ENCODE results near the gene KPNA3.

DNA sequence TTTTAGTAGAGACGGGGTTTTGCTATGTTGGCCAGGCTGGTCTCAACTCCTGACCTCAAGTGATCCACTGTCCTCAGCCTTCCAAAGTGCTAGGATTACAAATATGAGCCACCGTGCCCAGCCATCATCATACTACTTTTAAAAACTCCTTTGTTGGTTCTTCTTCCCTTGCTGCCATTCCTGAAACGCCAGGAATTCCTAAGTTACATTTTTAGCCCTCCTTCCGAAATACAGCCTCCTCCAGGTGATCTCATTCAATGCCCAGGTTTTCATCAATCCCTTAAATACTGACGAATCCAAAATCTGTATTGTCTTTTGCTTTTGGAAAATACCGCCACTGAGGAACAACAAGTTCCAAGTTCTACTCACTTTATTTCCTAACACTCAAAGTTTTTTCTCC lies 75.9 kb downstream of the KPNA3 start:
- TF ChIP-seq, protein P1, sequence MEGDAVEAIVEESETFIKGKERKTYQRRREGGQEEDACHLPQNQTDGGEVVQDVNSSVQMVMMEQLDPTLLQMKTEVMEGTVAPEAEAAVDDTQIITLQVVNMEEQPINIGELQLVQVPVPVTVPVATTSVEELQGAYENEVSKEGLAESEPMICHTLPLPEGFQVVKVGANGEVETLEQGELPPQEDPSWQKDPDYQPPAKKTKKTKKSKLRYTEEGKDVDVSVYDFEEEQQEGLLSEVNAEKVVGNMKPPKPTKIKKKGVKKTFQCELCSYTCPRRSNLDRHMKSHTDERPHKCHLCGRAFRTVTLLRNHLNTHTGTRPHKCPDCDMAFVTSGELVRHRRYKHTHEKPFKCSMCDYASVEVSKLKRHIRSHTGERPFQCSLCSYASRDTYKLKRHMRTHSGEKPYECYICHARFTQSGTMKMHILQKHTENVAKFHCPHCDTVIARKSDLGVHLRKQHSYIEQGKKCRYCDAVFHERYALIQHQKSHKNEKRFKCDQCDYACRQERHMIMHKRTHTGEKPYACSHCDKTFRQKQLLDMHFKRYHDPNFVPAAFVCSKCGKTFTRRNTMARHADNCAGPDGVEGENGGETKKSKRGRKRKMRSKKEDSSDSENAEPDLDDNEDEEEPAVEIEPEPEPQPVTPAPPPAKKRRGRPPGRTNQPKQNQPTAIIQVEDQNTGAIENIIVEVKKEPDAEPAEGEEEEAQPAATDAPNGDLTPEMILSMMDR (conservative IDR thresholded peaks at IDR 0.05; ENCODE audit: low read length) = no peak
- no peak for TF ChIP-seq EZH2phosphoT487 (IDR thresholded peaks at IDR 0.05; ENCODE audit: borderline replicate concordance)

All from Loucy (cell line).